CD4-positive, alpha-beta T cell treated with Interleukin-17A for 4 hours (primary cell): Measurements from ENCODE around the gene CHCT1.
"Not testable (repeated sequence)": the region's sequence is repeated elsewhere in the genome, so short reads cannot be mapped to it uniquely, and the experiment has no call there.

Experiments
- DNase-seq: peaks from one replicate; pipeline ENCODE4 v3.0.0-alpha.2; 2020; ENCODE audit warnings: mixed read lengths

CHCT1 gene

DNA sequence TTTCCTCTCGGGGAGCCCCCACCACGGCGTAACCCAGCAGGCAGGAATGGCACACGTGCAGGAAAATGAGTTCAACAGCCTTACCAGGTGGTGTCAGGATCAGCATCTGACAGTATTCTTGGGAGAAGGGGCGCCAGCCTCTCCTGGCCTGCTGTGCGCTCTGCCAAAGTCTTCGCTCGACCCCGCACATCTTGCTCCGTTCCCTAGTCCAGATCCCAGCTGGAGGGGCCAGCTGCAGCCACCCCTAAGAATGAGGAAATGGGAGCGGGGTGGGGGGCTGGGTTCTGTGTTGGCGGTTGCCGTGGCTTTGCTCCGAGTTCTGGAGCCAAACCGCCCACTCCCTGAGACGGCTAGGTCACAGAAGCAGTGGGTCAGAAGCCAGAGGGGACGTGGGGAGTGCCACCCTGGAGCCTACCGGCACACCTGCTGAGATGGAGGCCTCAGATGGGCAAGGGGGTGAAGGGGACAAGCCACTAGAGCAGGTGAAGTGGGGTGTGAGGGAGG, at the start of gene CHCT1:
CHCT1 (plus strand) TSS at position 328 of the 504 bp plus-strand sequence; CDS start at position 432, 104 bp downstream.
- DNase-seq: no peak

- no peak for DNase-seq
Measured at GRCh38 chr17:60372790-60373483, 49.4 kb upstream of the CHCT1 start.

DNA sequence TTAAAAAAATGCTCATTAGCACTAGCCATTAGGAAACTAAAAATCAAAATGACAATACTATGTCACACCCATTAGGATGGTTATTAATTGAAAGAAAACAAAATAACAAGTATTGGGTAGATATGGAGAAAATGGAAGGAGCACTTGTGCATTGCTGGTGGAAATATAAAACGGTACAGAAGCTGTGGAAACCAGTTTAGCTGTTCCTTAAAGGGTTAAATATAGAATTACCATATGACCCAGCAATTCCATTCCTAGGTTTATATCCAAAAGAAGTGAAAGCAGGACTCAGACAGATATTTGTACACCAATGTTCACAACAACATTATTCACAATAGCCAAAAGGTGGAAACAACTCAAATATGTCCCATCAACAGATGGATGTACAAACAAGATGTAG, 44.1 kb upstream of the CHCT1 start:
- DNase-seq: not testable (repeated sequence)

DNA sequence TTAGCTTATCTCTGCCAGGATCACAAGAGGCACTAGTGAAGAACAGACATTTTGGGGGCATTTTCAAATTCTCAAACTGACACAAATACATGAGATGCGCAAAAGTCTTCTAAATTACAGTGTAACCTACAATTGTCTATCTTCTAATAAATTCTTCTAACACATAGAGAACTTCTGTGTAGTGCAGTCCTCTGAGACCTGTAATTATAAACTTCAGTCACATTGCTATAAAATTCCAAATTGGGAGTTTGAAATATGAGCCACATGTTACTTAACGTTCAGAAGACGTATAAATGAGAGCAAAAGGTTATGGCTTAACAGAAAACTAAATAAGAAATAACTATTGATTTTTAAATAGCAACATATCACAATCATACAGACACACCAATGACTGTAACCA, 42.8 kb upstream of the CHCT1 start:
- not testable (repeated sequence) for DNase-seq

- DNase-seq: no peak
Measured at GRCh38 chr17:60381958-60382357, 40.3 kb upstream of the CHCT1 start.

GRCh38 chr17:60383379-60383778, 38.9 kb upstream of the CHCT1 start:
- DNase-seq: no peak

DNA sequence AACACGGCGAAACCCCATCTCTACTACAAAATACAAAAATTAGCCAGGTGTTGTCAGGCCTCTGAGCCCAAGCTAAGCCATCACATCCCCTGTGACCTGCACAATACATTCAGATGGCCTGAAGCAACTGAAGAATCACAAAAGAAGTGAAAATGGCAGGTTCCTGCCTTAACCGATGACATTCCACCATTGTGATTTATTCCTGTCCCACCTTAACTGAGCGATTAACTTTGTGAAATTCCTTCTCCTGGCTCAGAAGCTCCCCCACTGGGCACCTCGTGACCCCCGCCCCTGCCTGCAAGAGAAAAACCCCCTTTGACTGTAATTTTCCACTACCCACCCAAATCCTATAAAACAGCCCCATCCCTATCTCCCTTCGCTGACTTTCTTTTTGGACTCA, 37.4 kb upstream of the CHCT1 start:
- DNase-seq: not testable (repeated sequence)

- no peak for DNase-seq
Measured at GRCh38 chr17:60386147-60387058, 35.9 kb upstream of the CHCT1 start.

GRCh38 chr17:60387666-60388065, 34.6 kb upstream of the CHCT1 start:
- no peak for DNase-seq

DNA sequence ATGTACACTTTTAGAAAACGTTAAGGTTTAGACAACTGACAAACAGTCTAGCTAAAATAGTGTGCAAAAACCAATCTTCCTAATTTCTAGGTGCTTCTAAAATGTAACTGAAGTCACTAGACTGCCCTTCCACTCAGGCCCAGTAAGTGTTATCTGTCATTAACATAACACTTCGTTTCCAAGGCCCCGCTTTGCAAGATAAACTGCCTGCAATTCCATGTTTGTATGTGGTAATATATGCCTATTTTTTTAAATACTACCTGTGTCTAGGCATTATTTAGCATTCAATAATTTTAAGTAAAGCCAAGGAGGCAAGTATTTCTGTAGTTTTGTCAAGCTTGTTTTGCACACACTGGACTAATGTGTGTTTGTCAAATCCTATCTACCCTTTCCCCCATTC, 33.5 kb upstream of the CHCT1 start:
- no peak for DNase-seq

GRCh38 chr17:60390186-60390585, 32.1 kb upstream of the CHCT1 start:
- no peak for DNase-seq

- peak; percentile 36 for DNase-seq
Measured at GRCh38 chr17:60390925-60391470, 31.3 kb upstream of the CHCT1 start.

DNA sequence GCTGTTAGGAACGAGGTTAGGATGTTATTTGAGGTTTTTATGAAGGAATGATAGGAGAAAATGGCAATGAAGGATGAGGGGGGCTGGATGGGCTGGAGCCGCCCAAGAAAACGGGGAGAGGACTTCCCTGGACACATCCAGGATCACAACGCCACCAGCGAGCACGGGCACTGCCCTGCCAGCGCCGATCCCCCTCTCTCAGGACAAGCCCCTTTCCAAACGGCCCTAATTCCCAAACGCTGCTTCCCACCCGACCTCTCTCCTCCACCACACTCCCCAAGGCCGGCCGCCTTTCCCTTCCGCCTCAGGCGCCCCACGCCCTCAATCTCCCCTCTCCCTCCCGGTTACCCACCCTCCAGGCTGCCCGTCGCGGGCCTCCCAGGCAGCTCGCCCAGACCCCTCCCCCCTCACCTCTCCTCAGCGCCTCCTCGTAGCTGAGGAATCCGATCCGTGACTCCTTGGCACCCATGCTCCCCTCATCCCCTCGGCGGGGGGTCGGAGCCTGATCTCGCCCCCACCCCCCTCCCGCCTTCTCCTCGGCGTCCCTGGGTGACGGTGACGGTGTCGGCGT, 30.7 kb upstream of the CHCT1 start:
- no peak for DNase-seq

DNA sequence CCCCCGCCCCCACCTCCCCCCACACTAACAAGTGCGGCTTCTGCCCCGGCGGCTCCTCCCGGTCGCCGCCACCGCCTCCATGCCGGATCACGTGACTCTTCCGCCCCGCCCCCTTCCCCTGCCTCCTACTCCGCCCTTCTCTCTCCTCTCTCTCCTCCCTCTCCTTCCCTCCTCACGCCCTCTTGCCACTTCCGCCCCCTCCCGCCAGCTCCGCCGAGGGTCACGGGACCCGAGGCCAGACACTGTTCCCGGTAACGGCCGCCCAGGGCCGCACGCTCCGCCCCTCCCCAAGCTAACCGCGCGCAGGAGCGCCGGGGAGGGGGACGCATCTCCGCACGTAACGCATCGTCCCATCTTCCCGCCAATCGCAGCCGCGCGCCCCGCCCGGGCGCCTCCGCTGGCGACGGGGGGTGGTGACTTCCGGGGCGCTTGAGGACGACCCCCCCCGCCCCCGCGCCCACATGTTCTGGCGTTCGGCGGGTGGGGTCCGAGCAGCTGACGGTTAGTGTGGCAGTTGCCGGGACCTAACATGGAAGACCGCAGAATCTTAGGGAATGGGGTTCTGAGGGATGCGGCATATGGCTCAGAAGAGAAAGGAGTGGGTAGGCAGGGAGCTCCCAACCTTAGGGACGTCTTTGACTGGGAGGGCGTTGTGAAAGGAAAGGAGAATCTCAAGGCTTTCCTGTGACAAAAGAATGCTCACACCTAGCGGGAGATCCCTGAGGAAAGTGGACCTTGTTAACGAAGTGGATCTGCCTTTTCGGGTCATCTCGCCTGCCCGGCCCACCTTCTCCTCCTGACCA, 30.0 kb upstream of the CHCT1 start, which contains the start of gene USP32:
USP32 (minus strand) TSS at position 92 of the 803 bp plus-strand sequence. CDS start 194 bp downstream, outside the sequence.
- DNase-seq: peak; percentile 99

GRCh38 chr17:60392845-60393702, 29.2 kb upstream of the CHCT1 start:
- DNase-seq: peak; percentile 12

DNA sequence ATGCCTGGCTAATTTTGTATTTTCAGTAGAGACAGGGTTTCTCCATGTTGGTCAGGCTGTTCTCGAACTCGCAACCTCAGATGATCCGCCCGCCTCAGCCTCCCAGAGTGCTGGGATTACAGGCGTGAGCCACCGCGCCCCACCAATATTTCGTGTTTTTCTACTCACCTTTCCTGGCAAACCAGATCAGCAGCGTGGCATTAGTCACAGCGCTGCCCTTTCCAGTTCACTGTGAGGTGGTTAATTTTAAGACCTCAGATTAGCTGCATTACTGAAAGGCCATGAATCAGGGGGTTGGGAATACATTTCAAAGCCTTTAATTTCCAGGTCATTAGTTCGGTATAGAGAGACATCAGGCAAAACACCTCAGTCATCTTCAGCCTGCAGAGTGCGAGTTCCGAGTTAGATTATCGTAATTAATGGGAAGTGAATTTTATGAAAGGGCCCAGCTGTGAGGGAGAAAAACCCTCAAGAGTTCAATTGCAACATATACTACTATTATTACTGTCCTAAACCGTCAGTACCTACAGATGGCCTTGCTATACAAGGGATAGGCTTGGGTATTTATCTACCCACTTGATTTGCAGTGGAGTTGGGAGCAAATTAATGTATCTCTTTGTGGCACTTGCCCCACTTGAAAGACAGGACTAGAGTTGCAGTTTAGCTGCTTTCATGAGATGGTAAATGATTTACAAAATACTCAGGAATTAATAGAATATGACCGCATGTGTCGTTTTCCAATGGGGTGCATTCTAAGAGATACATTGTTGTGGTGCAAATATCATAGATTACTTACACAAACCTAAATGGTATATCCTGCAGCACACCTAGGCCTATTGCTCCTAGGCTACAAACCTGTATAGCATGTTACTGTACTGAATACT, 28.2 kb upstream of the CHCT1 start:
- DNase-seq: no peak

DNA sequence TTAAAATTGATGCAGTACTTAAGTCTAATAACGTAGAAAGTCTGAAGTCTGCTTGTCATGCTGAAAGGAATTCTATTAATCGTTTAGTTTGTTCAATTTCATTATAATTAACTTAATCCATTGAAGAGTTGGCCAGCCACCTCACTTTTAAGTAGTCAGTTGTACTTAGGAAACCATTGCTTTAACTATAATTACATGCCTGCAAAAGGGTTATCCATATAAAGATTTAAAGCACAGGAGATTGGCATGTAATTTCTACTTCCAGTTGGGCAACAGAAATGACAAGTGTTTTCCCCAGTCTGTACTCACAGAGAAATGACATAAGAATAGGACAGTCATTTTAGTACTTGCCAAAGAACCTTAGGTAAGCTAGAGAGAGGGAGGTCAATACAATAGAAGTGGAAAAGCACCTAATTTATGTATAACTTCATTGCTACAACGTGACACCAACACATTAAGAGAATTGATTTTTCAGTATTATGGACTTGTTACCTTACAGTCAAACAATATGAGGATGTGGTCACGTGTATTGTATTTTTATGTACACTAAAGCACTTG, 26.7 kb upstream of the CHCT1 start:
- no peak for DNase-seq

DNA sequence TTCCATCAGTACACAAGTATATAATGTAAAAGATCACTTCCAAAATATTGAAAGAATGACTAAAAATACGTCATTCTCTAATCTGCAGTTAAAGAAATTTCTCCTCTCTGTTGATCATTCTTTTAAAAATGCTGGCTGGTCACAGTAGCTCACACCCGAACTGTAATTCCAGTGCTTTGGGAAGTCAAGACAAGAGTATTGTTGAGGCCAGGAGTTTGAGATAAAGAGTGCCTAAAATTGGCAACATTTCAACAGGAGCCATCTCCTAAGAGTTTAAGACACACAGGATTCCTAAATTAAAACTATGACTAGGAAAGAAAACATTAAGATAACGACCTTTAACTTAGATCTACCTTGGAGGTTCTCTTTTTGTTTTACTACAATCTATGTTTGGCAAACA, 25.9 kb upstream of the CHCT1 start:
- no peak for DNase-seq

DNA sequence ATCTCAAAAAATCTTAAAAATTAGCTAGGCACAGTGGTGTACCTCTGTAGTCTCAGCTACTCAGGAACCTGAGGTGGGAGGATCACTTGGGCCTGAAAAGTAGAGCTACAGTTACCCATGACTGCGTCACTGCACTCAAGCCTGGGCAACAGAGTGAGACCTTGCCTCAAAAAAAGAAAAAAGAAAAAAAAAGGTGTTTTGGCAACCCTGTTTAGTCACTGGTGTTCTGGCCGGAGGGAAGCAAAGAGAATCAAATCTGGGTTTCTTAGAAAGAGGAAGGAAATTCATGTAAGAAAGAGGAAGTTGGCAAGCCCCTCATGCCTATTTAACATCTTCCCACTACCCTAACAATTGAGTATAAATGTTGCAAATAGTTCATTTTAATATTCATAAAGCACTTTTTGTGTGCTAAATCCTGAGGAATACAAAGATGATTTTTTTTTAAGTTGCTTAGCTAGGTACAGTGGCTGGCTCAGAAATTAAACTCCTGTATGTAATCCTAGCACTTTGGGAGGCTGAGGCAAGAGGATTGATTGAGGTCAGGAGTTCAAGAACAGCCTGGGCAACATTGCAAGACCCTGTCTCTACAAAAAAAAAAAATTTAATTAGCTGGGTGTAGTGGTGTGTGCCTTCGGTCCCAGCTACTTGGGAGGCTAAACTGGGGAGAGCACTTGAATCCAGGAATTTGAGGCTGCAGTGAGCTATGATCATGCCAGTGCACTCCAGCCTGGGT, 23.9 kb upstream of the CHCT1 start:
- DNase-seq: no peak
